Keratinocyte (primary cell): Measurements from ENCODE around the gene CREB3L2. TPM values are rescaled to one million over a fixed set of nuclear protein-coding genes. Genes with fewer than 3 reads are reported as not detected.

Experiments used
- DNase-seq: peaks from one replicate; pipeline ENCODE4 v3.0.0-alpha.2; 2011; ENCODE audit warnings: low read depth, missing footprints, low spot score
- FAIRE-seq: peaks from 2 replicates; lab custom pipeline; 2011; peaks lifted over from hg19 to GRCh38; lab: Jason Lieb, UNC
- H2AFZ ChIP-seq: 2 replicates; pipeline ENCODE4 v1.6.0; 2012; ENCODE audit warnings: low read length, control low read depth, inconsistent platforms; ENCODE audit not compliant: control insufficient read depth
- H3K27ac ChIP-seq: 2 replicates; pipeline ENCODE4 v1.5.1; 2011; ENCODE audit warnings: low read length; ENCODE audit not compliant: control insufficient read depth, insufficient read depth
- H3K27me3 ChIP-seq: 3 replicates; pipeline ENCODE4 v1.6.0; 2011; ENCODE audit warnings: low read length; ENCODE audit not compliant: control insufficient read depth, insufficient read depth; ENCODE audit errors: extremely low read depth
- H3K36me3 ChIP-seq, 2 experiments: 2 replicates in 1 of 2; 3 replicates in 1 of 2; pipeline ENCODE4 v1.5.1; 2011; ENCODE audit warnings: low read length in 2 of 2, mild to moderate bottlenecking in 1 of 2; ENCODE audit not compliant: control insufficient read depth in 2 of 2, insufficient read depth in 2 of 2; ENCODE audit errors: extremely low read depth in 1 of 2
- H3K4me1 ChIP-seq: 3 replicates; pipeline ENCODE4 v1.5.1; 2011; ENCODE audit warnings: low read length; ENCODE audit not compliant: control insufficient read depth, insufficient read depth; ENCODE audit errors: extremely low read depth
- H3K4me2 ChIP-seq: 3 replicates; pipeline ENCODE4 v1.6.0; 2011; ENCODE audit warnings: low read depth, low read length; ENCODE audit not compliant: control insufficient read depth, insufficient read depth; ENCODE audit errors: extremely low read depth
- H3K4me3 ChIP-seq, 3 experiments: fragments of 200-600 bp in 1 of 3; sonication (generic) in 1 of 3; 2 replicates in 2 of 3; 3 replicates in 1 of 3; pipeline ENCODE4 v1.5.1; 2011 to 2016; ENCODE audit warnings: low read length in 3 of 3, mild to moderate bottlenecking in 3 of 3, control low read depth in 2 of 3, inconsistent platforms in 1 of 3, low read depth in 1 of 3, mixed read lengths in 1 of 3, mixed run types in 1 of 3, moderate library complexity in 1 of 3; ENCODE audit not compliant: control insufficient read depth in 2 of 3, insufficient read depth in 2 of 3; ENCODE audit errors: extremely low read depth in 1 of 3
- H3K79me2 ChIP-seq: 2 replicates; pipeline ENCODE4 v1.6.0; 2012; ENCODE audit warnings: low read length; ENCODE audit not compliant: control insufficient read depth, insufficient read depth
- H3K9ac ChIP-seq: 3 replicates; pipeline ENCODE4 v1.6.0; 2011; ENCODE audit warnings: low read length; ENCODE audit not compliant: control insufficient read depth, insufficient read depth; ENCODE audit errors: extremely low read depth
- H3K9me1 ChIP-seq: 3 replicates; pipeline ENCODE4 v1.6.0; 2011; ENCODE audit warnings: low read length; ENCODE audit not compliant: control insufficient read depth, insufficient read depth; ENCODE audit errors: extremely low read depth
- H3K9me3 ChIP-seq: 2 replicates; pipeline ENCODE4 v1.5.1; 2012; ENCODE audit warnings: low read depth, low read length; ENCODE audit not compliant: control insufficient read depth
- H4K20me1 ChIP-seq: 3 replicates; pipeline ENCODE4 v1.6.0; 2011; ENCODE audit warnings: low read length; ENCODE audit not compliant: control insufficient read depth, insufficient read depth; ENCODE audit errors: extremely low read depth
- CTCF ChIP-seq, 3 experiments: IDR thresholded peaks in 1 of 3; conservative IDR thresholded peaks in 1 of 3; optimal IDR thresholded peaks in 1 of 3; 2 replicates in 2 of 3; 3 replicates in 1 of 3; pipeline versions ENCODE3 to v1.5.1; 2011; ENCODE audit warnings: low read length in 3 of 3, mild to moderate bottlenecking in 3 of 3, moderate library complexity in 2 of 3, control low read depth in 1 of 3, inconsistent platforms in 1 of 3; ENCODE audit not compliant: insufficient read depth in 2 of 3; ENCODE audit errors: extremely low read depth in 1 of 3
- EZH2 ChIP-seq: IDR thresholded peaks from one replicate; pipeline ENCODE4 v1.6.1; 2012; ENCODE audit warnings: inconsistent platforms, mild to moderate bottlenecking, low read length, moderate library complexity
- dilution Hi-C: fragments of 300-500 bp; cut with MboI; formaldehyde crosslinking; loops from one replicate; pipeline ENCODE4 v1.7.0; 2020; ENCODE audit warnings: low sequenced_read_pairs; ENCODE audit not compliant: extremely low pct_ligation_motif_present
- polyA plus RNA-seq, 5 experiments: library from polyadenylated mRNA; depleted of rRNA in 3 of 5; stranded (reverse) in 3 of 5; stranded (forward) in 1 of 5; unstranded in 1 of 5; fragments of >200 nt; gene quantifications; 1 replicate in 1 of 5; 2 replicates in 3 of 5; 3 replicates in 1 of 5; pipeline versions ENCODE4 v1.2.1 to v1.2.3, GENCODE V29; 2011 to 2012; ENCODE audit warnings: missing spikeins in 2 of 5, low read depth in 1 of 5, low replicate concordance in 1 of 5

The CREB3L2 gene
- polyA plus RNA-seq, 1 donor (not counting 4 experiments of a cell fraction or from before 2014, with no cell fraction given): 12.8 TPM

- FAIRE-seq: peak; percentile 52
- peaks cover 3 to 5% of the 10 kb centered on the region in 2 experiments for H3K36me3 ChIP-seq
These were observed 116.2 kb downstream of the CREB3L2 start for GRCh38 chr7:137885678-137886077.

GRCh38 chr7:137882806-137883205 is 119.1 kb downstream of the CREB3L2 start:
- H3K4me2 ChIP-seq: peak overlapping the region; percentile 52
- peaks cover 3 to 9% of the 10 kb centered on the region in 2 experiments for H3K36me3 ChIP-seq
- H4K20me1 ChIP-seq: no peaks in the 10 kb centered on the region
- H3K4me3 ChIP-seq: no peak overlapping the region
- peaks cover 45% of the 10 kb centered on the region for H3K4me1 ChIP-seq
- no peaks in the 10 kb centered on the region for H3K9me3 ChIP-seq
- peak overlapping the region; percentile 54 for H3K27ac ChIP-seq
- H2AFZ ChIP-seq: no peak overlapping the region
- peaks cover 2% of the 10 kb centered on the region for H3K9me1 ChIP-seq
- DNase-seq (no peak), FAIRE-seq (no peak)
- H3K79me2 ChIP-seq: no peaks in the 10 kb centered on the region
- dilution Hi-C loops: no loop called here
- H3K9ac ChIP-seq: no peak overlapping the region
- no peaks in the 10 kb centered on the region for H3K27me3 ChIP-seq
- TF ChIP-seq EZH2: no peak
- no peak for TF ChIP-seq CTCF (optimal IDR thresholded peaks at IDR 0.05 in 1 of 3, IDR thresholded peaks at IDR 0.05 in 1 of 3, conservative IDR thresholded peaks at IDR 0.05 in 1 of 3; ENCODE audit: extremely low read depth in 1 of 3, insufficient read depth in 2 of 3, low read length in 3 of 3)

More at GRCh38 chr7:137885678-137886077, 116.2 kb downstream of the CREB3L2 start:
- Histone ChIP-seq H2AFZ (no peak overlapping the region), H4K20me1 (no peaks in the 10 kb centered on the region), H3K27ac (no peak overlapping the region), H3K27me3 (no peaks in the 10 kb centered on the region), H3K4me2 (peak overlapping the region; percentile 26), H3K9ac (no peak overlapping the region), H3K4me1 (peaks cover 28% of the 10 kb centered on the region), H3K9me3 (no peaks in the 10 kb centered on the region), H3K79me2 (no peaks in the 10 kb centered on the region), H3K4me3 (no peak overlapping the region), H3K9me1 (peaks cover 2% of the 10 kb centered on the region)
- DNase-seq: no peak
- TF ChIP-seq CTCF (optimal IDR thresholded peaks at IDR 0.05 in 1 of 3, IDR thresholded peaks at IDR 0.05 in 1 of 3, conservative IDR thresholded peaks at IDR 0.05 in 1 of 3; ENCODE audit: extremely low read depth in 1 of 3, insufficient read depth in 2 of 3, low read length in 3 of 3) (no peak), EZH2 (no peak)
- dilution Hi-C loops: no loop called here
